ENCODE measurements around the gene TTLL11. TPM values are rescaled to one million over a fixed set of nuclear protein-coding genes. Genes with fewer than 3 reads are reported as not detected.

TTLL11 gene
- total RNA-seq, 1 experiment from 2014 or later: 1.5 TPM

DNA sequence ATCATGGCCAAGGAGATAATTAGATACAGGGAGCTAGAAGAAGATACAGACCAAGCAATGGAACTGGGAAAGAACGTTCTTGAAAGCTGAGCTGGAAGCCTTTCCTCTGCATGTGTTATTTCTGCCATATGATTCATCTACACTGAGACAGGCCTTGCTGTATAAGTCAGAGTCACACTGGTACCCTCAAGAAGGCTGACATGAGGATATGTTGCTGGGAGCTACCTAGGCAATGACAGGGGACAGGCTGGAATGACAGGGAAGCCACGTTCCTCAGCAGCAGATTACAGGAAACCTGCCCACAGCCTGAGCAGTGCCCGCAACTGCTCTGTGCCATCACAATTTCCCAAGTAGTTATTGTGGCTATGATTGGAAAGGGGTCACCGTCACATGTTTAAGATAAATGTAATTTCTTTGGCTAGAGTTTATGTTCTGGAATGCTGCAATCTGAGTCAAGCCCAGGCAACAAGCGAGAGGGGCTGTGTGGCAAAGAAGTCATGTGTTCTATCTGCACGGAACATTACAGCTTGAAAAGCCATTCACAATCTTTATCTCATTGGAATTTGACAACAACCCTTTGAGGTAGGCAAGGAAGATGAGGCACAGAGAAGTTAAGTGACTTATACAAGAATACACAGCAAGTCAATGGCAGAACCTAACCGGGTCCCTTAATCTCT lies 108.2 kb downstream of the TTLL11 start:
- H3K9ac ChIP-seq (ENCODE audit: extremely low read depth, insufficient read length, low read length): no peak overlapping the region
- no peak overlapping the region for H2BK120ac ChIP-seq (ENCODE audit: low read depth, low read length, poor library complexity, severe bottlenecking)
- H3K4me2 ChIP-seq (ENCODE audit: insufficient read depth, insufficient read length, low read length): no peak overlapping the region
- H3K18ac ChIP-seq (ENCODE audit: insufficient read length, low read depth, low read length): no peak overlapping the region
- no peaks in the 10 kb centered on the region for H3K27me3 ChIP-seq (ENCODE audit: insufficient read depth, low read length)
- no peaks in the 10 kb centered on the region for H4K20me1 ChIP-seq (ENCODE audit: control insufficient read depth, insufficient read depth, insufficient read length)
- no peak overlapping the region for H2BK20ac ChIP-seq (ENCODE audit: low read depth, low read length, poor library complexity, severe bottlenecking)
- H3K27ac ChIP-seq (ENCODE audit: insufficient read length, low read depth, low read length): no peak overlapping the region
- Mint-ChIP-seq H3K36me3 (ENCODE audit: insufficient read depth in 1 of 3, low read depth in 3 of 3) (peaks cover 0 to 8% (median 1%) of the 10 kb centered on the region in 3 experiments; a peak in 3 of 7 replicates), H3K4me3 (no peak overlapping the region), H3K27ac (no peak overlapping the region), H3K27me3 (ENCODE audit: low read depth) (peaks cover 13% of the 10 kb centered on the region), H3K4me1 (peaks cover 0 to 2% of the 10 kb centered on the region in 2 experiments; a peak in 1 of 4 replicates), H3K9me3 (peaks cover 6 to 8% of the 10 kb centered on the region in 2 experiments)
- WGBS (ENCODE audit: extremely low coverage, insufficient read length, low lambda C conversion rate): no CpG with 5 or more reads among the region's 7 CpGs
- H3K4me1 ChIP-seq (ENCODE audit: insufficient read depth, low read length): no peaks in the 10 kb centered on the region
- no peak overlapping the region for H2BK12ac ChIP-seq (ENCODE audit: insufficient read length, low read depth, low read length)
- TF ChIP-seq, protein P1, sequence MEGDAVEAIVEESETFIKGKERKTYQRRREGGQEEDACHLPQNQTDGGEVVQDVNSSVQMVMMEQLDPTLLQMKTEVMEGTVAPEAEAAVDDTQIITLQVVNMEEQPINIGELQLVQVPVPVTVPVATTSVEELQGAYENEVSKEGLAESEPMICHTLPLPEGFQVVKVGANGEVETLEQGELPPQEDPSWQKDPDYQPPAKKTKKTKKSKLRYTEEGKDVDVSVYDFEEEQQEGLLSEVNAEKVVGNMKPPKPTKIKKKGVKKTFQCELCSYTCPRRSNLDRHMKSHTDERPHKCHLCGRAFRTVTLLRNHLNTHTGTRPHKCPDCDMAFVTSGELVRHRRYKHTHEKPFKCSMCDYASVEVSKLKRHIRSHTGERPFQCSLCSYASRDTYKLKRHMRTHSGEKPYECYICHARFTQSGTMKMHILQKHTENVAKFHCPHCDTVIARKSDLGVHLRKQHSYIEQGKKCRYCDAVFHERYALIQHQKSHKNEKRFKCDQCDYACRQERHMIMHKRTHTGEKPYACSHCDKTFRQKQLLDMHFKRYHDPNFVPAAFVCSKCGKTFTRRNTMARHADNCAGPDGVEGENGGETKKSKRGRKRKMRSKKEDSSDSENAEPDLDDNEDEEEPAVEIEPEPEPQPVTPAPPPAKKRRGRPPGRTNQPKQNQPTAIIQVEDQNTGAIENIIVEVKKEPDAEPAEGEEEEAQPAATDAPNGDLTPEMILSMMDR (conservative IDR thresholded peaks at IDR 0.05): no peak
- no peak overlapping the region for H2AK5ac ChIP-seq (ENCODE audit: insufficient read length, low read length)
- no peak overlapping the region for H4K5ac ChIP-seq (ENCODE audit: insufficient read length, low read depth, low read length)
- H3T11ph ChIP-seq (ENCODE audit: low read length): no peak overlapping the region
- no peak overlapping the region for H3K56ac ChIP-seq (ENCODE audit: insufficient read length, low read depth, low read length)
- H2BK5ac ChIP-seq (ENCODE audit: insufficient read length, low read length): no peak overlapping the region
- H3K9me3 ChIP-seq (ENCODE audit: control insufficient read depth, low read depth, low read length): no peaks in the 10 kb centered on the region
- H4K91ac ChIP-seq (ENCODE audit: insufficient read length, low read depth, low read length): no peak overlapping the region
- no peak overlapping the region for H2AFZ ChIP-seq (ENCODE audit: low read length)
- no peaks in the 10 kb centered on the region for H3K23me2 ChIP-seq (ENCODE audit: insufficient read length, low read depth, low read length, poor library complexity, severe bottlenecking)
- no peak overlapping the region for H3K23ac ChIP-seq (ENCODE audit: insufficient read length, low read depth, low read length)
- no peak overlapping the region for H3K4ac ChIP-seq (ENCODE audit: low read depth, low read length)
- no peak for DNase-seq
- no peaks in the 10 kb centered on the region for H3K79me2 ChIP-seq (ENCODE audit: insufficient read depth, low read length)
- H2BK15ac ChIP-seq (ENCODE audit: low read depth, low read length): no peak overlapping the region
- no peaks in the 10 kb centered on the region for H3K79me1 ChIP-seq (ENCODE audit: insufficient read depth, low read depth, low read length, poor library complexity, severe bottlenecking)
- H3K14ac ChIP-seq (ENCODE audit: insufficient read depth, low read length): no peak overlapping the region
- H4K8ac ChIP-seq (replicated peaks; ENCODE audit: insufficient read length, low read depth, low read length): no peak overlapping the region

Measured in H9 (cell line).